B cell (primary cell): ENCODE data around the gene ZDHHC7. TPM values are rescaled to one million over a fixed set of nuclear protein-coding genes. Genes with fewer than 3 reads are reported as not detected.

ENCODE experiments used
- ATAC-seq: fragments of 200-7000 bp; cut with Tn5 transposase; one replicate; pipeline ENCODE4 v1.10.0; 2021; ENCODE audit warnings: low read depth, mild to moderate bottlenecking, moderate number of reproducible peaks, moderate library complexity
- CTCF ChIA-PET: fragments of 350-600 bp; sonication (Branson Sonifier 250); formaldehyde crosslinking; loops from one replicate; lab custom pipeline; 2021; ENCODE audit warnings: antibody characterized with exemption, inconsistent platforms; lab: Charles Lee
- POLR2A ChIA-PET: fragments of 350-600 bp; sonication (Branson Sonifier 250); formaldehyde crosslinking; loops from one replicate; lab custom pipeline; 2021; ENCODE audit warnings: antibody characterized with exemption; lab: Charles Lee
- DNase-seq: peaks from one replicate; pipeline ENCODE4 v3.0.0; 2013
- H2AFZ ChIP-seq: 2 replicates; pipeline ENCODE4 v1.6.1; 2012; ENCODE audit warnings: mild to moderate bottlenecking, low read depth, low read length; ENCODE audit not compliant: insufficient read depth, poor library complexity, severe bottlenecking
- H3K27ac ChIP-seq, 2 donors: 1 replicate in 1 of 2; 2 replicates in 1 of 2; pipeline ENCODE4 v1.5.1; 2012 to 2013; ENCODE audit warnings: low read length in 2 of 2, mild to moderate bottlenecking in 2 of 2, moderate library complexity in 1 of 2
- H3K27me3 ChIP-seq, 4 experiments: fragments of 200-600 bp in 1 of 4; sonication (generic) in 1 of 4; replicated peaks in 1 of 4; 1 replicate in 2 of 4; 2 replicates in 2 of 4; pipeline versions ENCODE4 v1.6.1 to v1.7.0; 2013 to 2016; ENCODE audit warnings: low read length in 3 of 4, mild to moderate bottlenecking in 2 of 4, mixed read lengths in 1 of 4, moderate library complexity in 1 of 4; ENCODE audit not compliant: insufficient read depth in 4 of 4, control insufficient read depth in 3 of 4; ENCODE audit errors: control extremely low read depth in 1 of 4
- H3K36me3 ChIP-seq, 2 experiments: replicated peaks in 1 of 2; 1 replicate in 1 of 2; 2 replicates in 1 of 2; pipeline versions ENCODE4 v1.6.1 to v1.7.1; 2013; ENCODE audit warnings: low read length in 1 of 2; ENCODE audit not compliant: insufficient read depth in 2 of 2, control insufficient read depth in 1 of 2; ENCODE audit errors: control extremely low read depth in 1 of 2, extremely low read depth in 1 of 2
- H3K4me1 ChIP-seq, 2 donors: fragments of 200-600 bp in 1 of 2; sonication (generic) in 1 of 2; 1 replicate in 1 of 2; 2 replicates in 1 of 2; pipeline versions ENCODE4 v1.5.1 to v1.6.1; 2013 to 2017; ENCODE audit warnings: low read length in 2 of 2; ENCODE audit not compliant: control insufficient read depth in 2 of 2, insufficient read depth in 2 of 2
- H3K4me2 ChIP-seq: replicated peaks from 2 replicates; pipeline ENCODE3; 2012; ENCODE audit warnings: mild to moderate bottlenecking, low read depth, low read length; ENCODE audit not compliant: poor library complexity, severe bottlenecking
- H3K4me3 ChIP-seq, 5 experiments: fragments of 200-600 bp in 1 of 5; sonication (generic) in 1 of 5; 1 replicate in 3 of 5; 2 replicates in 2 of 5; pipeline versions ENCODE4 v1.5.1 to v1.7.0; 2011 to 2016; ENCODE audit warnings: low read length in 4 of 5, mild to moderate bottlenecking in 4 of 5, low read depth in 2 of 5, control low read depth in 1 of 5, moderate library complexity in 1 of 5; ENCODE audit not compliant: insufficient read depth in 1 of 5; ENCODE audit errors: control extremely low read depth in 1 of 5, extremely low read depth in 1 of 5
- H3K79me2 ChIP-seq: fragments of 200-600 bp; sonication (generic); one replicate; pipeline ENCODE4 v1.6.0; 2016; ENCODE audit warnings: low read length; ENCODE audit not compliant: control insufficient read depth, insufficient read depth
- H3K9ac ChIP-seq: fragments of 200-600 bp; sonication (generic); 2 replicates; pipeline ENCODE4 v1.6.1; 2017; ENCODE audit warnings: mild to moderate bottlenecking, low read length, moderate library complexity
- H3K9me3 ChIP-seq, 3 donors: one replicate each; pipeline versions ENCODE4 v1.6.1 to v1.7.1; 2013; ENCODE audit warnings: low read length in 2 of 3; ENCODE audit not compliant: control insufficient read depth in 2 of 3, insufficient read depth in 1 of 3; ENCODE audit errors: control extremely low read depth in 1 of 3
- H4K20me1 ChIP-seq: 2 replicates; pipeline ENCODE4 v1.6.0; 2012; ENCODE audit warnings: mild to moderate bottlenecking, low read length; ENCODE audit not compliant: insufficient read depth, control insufficient read depth, poor library complexity, severe bottlenecking
- H3K27ac Mint-ChIP-seq: one replicate; pipeline ENCODE4 v1.8.0; 2021; ENCODE audit warnings: mixed read lengths
- H3K27me3 Mint-ChIP-seq: one replicate; pipeline ENCODE4 v1.8.0; 2021; ENCODE audit warnings: mixed read lengths
- H3K4me1 Mint-ChIP-seq: one replicate; pipeline ENCODE4 v1.8.0; 2021; ENCODE audit warnings: mixed read lengths
- H3K4me3 Mint-ChIP-seq: one replicate; pipeline ENCODE4 v1.8.0; 2021; ENCODE audit warnings: mixed read lengths
- H3K9me3 Mint-ChIP-seq: one replicate; pipeline ENCODE4 v1.8.0; 2022; ENCODE audit warnings: mixed read lengths; ENCODE audit not compliant: insufficient read depth
- CTCF ChIP-seq: fragments of 200-600 bp; IDR thresholded peaks from one replicate; pipeline ENCODE4 v1.8.0; 2022; ENCODE audit warnings: antibody characterized with exemption, mild to moderate bottlenecking
- EZH2 ChIP-seq: IDR thresholded peaks from 2 replicates; pipeline ENCODE4 v1.6.1; 2012; ENCODE audit warnings: borderline replicate concordance, low read depth, mild to moderate bottlenecking, moderate library complexity, low read length; ENCODE audit not compliant: insufficient read depth, poor library complexity, severe bottlenecking
- WGBS: methylation state at CpG from one replicate; pipeline ENCODE4 v1.1.5; 2013; ENCODE audit warnings: missing lambda C conversion rate; ENCODE audit not compliant: insufficient coverage; 5-methylcytosine and 5-hydroxymethylcytosine counted together
- intact Hi-C: fragments of 100-400 bp; cut with micrococcal nuclease; formaldehyde crosslinking; loops from one replicate; pipeline ENCODE4 v1.10.0; 2022
- polyA plus RNA-seq: library from polyadenylated mRNA; depleted of rRNA; stranded (reverse); fragments of >200 nt; gene quantifications from 2 replicates; pipeline ENCODE4 v1.2.3, GENCODE V29; 2012
- total RNA-seq, 2 donors: library from RNA; stranded (reverse); fragments of 120-200 nt in 1 of 2; gene quantifications; 1 replicate in 1 of 2; 2 replicates in 1 of 2; pipeline versions ENCODE4 v1.2.3 to v1.2.4, GENCODE V29; 2013 to 2022

The ZDHHC7 gene
- total and polyA plus RNA-seq, 2 donors (not counting 1 experiment from before 2014, with no cell fraction given) = 25.2 to 36.1 TPM

GRCh38 chr16:85045641-85046471 lies 34.5 kb upstream of the ZDHHC7 start:
- no peak overlapping the region for H3K4me3 ChIP-seq
- ChIA-PET CTCF (interaction anchor here (1.1 kb wide), 1 partner anchor 19 kb away, joined by 3 read pairs; the partner anchor contains the start of gene KIAA0513), POLR2A (no interaction called here)
- no peak overlapping the region for H3K4me2 ChIP-seq
- no peaks in the 10 kb centered on the region for H3K79me2 ChIP-seq
- Mint-ChIP-seq H3K4me3 (no peak overlapping the region), H3K4me1 (no peaks in the 10 kb centered on the region), H3K27me3 (peaks cover 39% of the 10 kb centered on the region), H3K27ac (no peak overlapping the region), H3K9me3 (no peaks in the 10 kb centered on the region)
- H4K20me1 ChIP-seq = no peaks in the 10 kb centered on the region
- no peaks in the 10 kb centered on the region for H3K4me1 ChIP-seq
- ATAC-seq = no peak
- H3K27ac ChIP-seq = no peak overlapping the region
- H3K9me3 ChIP-seq = peaks cover 0 to 5% (median 0%) of the 10 kb centered on the region in 3 donors
- no peaks in the 10 kb centered on the region for H3K36me3 ChIP-seq
- peaks cover 0 to 18% (median 0%) of the 10 kb centered on the region in 4 experiments for H3K27me3 ChIP-seq
- 81% methylated on average over 20 of the region's 23 CpGs for WGBS
- no peak for DNase-seq
- TF ChIP-seq EZH2 = no peak
- TF ChIP-seq CTCF = no peak
- intact Hi-C loops = no loop called here
- no peak overlapping the region for H2AFZ ChIP-seq
- no peak overlapping the region for H3K9ac ChIP-seq

GRCh38 chr16:85045077-85045476 lies 33.7 kb upstream of the ZDHHC7 start:
- H3K4me2 ChIP-seq = no peak overlapping the region
- H3K27ac Mint-ChIP-seq = no peak overlapping the region
- H2AFZ ChIP-seq = no peak overlapping the region
- WGBS = 100% methylated on average over 2 of the region's 5 CpGs
- no peaks in the 10 kb centered on the region for H3K9me3 Mint-ChIP-seq
- H3K4me1 ChIP-seq = no peaks in the 10 kb centered on the region
- no peaks in the 10 kb centered on the region for H3K9me3 ChIP-seq
- H3K4me3 ChIP-seq = no peak overlapping the region
- no peak for TF ChIP-seq EZH2
- no peak for TF ChIP-seq CTCF
- no peaks in the 10 kb centered on the region for H4K20me1 ChIP-seq
- ChIA-PET POLR2A (no interaction called here), CTCF (no interaction called here)
- H3K27me3 ChIP-seq = peaks cover 0 to 14% (median 0%) of the 10 kb centered on the region in 4 experiments
- ATAC-seq (no peak), DNase-seq (no peak)
- H3K9ac ChIP-seq = no peak overlapping the region
- no peaks in the 10 kb centered on the region for H3K36me3 ChIP-seq
- H3K4me1 Mint-ChIP-seq = no peaks in the 10 kb centered on the region
- no peak overlapping the region for H3K27ac ChIP-seq
- H3K79me2 ChIP-seq = no peaks in the 10 kb centered on the region
- intact Hi-C loops = no loop called here
- H3K4me3 Mint-ChIP-seq = no peak overlapping the region
- H3K27me3 Mint-ChIP-seq = peaks cover 39% of the 10 kb centered on the region
